ENCODE measurements around the gene EPN1. TPM values are rescaled to one million over a fixed set of nuclear protein-coding genes. Genes with fewer than 3 reads are reported as not detected.

Gene EPN1
- total RNA-seq, 1 donor from 2014 or later, result 151 TPM

- DNase-seq (ENCODE audit: low read depth), result no peak
- TF ChIP-seq CTCF (conservative IDR thresholded peaks at IDR 0.05; ENCODE audit: low read depth, low read length), result no peak
- no peak overlapping the region for H3K4me3 ChIP-seq (ENCODE audit: low read depth, low read length)
Observed at GRCh38 chr19:55678121-55678671, 3.2 kb downstream of the EPN1 start.

DNA sequence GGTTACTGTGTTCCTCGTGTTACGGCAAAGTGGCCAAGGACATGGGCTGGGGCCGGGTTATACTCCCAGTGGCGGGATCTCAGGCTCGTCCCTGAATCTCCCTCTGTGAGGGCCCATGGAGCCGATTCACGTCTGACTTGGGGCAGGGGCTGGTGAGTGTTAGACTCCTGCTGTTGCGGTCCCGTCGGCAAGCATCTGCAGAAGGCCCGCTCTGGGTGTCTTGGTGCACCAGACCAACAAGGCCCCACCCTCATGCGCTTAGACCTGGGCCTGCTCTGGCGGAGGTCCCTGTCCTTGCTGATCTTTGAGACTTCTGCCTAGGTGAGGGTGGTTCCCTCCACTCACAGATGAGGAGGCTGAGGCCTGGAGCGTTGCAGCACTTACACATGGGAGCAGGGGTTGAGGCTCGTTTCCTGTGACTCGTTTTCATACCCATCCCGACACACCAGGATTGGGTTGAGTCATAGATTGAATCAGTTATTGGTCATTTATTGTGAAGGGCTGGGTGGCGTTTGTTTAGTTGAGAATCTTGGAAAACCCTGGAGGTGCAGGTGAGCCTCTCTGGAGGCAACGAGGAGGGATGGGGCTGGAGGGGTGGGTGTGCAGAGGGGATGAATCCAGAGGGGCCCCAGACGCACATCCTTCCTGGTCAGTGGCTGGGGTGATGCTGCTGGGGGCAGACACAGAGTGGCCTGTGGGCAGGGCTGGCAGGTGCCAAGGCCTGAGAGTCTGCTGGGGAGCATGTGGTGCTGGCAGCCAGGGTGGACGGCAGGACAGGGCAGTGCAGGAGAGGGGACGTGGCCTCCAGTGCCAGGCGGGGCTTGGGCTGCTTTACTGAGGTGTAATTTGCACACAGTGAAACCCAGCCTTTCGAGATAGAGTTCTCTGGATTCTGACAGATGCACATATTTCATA lies 4.6 kb downstream of the EPN1 start:
- no peak overlapping the region for H3K4me3 ChIP-seq (ENCODE audit: low read depth, low read length)
- no peak for TF ChIP-seq CTCF (conservative IDR thresholded peaks at IDR 0.05; ENCODE audit: low read depth, low read length)
- DNase-seq (ENCODE audit: low read depth), result peak; percentile 37

DNA sequence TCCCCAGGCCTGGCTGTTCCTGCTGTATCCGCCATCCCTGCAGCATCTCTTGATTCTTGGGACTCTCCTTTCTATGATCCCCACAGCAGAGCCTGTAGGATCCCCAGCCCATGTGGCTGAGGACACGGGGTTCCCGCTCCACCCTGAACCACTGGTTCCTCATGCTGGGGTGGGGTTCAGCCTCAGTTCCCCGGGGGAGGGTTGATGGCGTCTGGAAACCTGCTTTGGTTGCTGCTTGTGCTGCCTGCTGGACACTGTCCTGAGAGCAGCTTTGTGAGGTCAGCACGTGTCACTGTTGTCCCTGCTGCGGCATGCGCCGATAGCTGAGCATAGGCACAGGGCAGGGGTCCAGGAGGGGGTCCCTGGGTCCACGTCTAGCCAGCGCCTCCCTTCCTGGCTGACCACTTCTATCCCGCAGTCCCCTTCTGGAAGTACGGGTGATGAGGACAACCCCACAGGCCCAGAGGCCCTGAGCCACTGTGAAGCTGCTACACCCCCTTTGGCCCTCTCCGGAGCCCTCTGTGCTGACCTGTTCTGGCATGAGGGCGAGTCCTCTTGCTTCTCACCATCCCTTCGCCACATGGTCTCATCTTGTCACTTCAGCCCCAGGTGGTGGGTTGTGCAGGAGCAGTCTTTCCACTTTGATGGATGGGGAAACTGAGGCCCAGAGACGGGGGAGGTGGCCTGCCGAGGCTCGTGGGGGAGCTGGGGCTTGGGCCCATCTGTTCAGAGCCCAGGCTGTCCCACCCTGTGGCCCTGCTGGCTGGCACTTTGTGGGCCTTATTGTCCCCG lies 5.5 kb downstream of the EPN1 start:
- DNase-seq (ENCODE audit: low read depth), result no peak
- TF ChIP-seq CTCF (conservative IDR thresholded peaks at IDR 0.05; ENCODE audit: low read depth, low read length), result no peak

DNA sequence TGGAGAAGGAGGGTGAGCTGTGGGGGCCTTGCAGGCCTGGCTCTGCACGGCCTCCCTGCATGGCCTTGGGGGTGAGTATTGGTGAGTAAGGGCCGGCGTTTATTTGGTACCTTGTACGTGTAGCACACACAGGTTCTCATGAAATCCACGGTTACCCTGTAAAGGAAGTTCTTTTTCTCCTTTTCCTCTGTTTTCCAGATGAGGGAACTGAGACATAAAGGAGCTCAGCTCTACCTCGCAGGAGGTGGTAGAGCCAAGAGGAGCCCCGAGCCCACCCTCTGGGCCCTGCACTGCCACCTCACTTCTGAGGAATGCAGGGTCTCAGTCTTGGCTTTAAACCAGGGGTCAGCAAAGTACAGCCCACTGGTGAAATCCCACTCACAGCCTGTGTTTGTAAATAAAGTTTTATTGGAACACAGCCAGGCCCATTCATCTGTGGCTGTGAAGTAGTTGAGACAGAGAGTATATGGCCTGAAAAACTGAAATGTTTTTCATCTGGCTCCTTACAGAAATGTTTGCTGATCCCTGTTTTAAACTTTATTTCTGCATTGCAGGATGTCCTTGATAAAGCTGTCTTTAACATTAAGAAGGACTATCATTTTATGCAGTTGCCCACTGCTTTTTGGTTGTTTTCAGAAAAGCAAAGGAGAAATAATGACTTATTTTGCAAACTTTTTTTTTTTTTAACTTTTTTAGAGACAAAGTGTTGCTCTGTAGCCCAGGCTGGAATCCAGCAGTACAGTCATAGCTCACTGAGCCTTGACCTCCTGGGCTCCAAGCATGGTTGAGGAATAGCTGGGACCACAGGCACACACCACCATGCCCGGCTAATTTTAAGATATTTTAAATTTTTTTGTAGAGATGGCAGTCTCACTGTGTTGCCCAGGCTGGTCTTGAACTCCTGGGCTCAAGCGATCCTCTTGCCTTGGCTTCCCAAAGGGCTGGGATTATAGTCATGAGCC lies 6.4 kb downstream of the EPN1 start:
- no peak overlapping the region for H3K4me3 ChIP-seq (ENCODE audit: low read depth, low read length)
- peak; percentile 32 for DNase-seq (ENCODE audit: low read depth)
- no peak for TF ChIP-seq CTCF (conservative IDR thresholded peaks at IDR 0.05; ENCODE audit: low read depth, low read length)

More for the DNA sequence above, 5.5 kb downstream of the EPN1 start:
- no peak overlapping the region for H3K4me3 ChIP-seq (ENCODE audit: low read depth, low read length)

DNA sequence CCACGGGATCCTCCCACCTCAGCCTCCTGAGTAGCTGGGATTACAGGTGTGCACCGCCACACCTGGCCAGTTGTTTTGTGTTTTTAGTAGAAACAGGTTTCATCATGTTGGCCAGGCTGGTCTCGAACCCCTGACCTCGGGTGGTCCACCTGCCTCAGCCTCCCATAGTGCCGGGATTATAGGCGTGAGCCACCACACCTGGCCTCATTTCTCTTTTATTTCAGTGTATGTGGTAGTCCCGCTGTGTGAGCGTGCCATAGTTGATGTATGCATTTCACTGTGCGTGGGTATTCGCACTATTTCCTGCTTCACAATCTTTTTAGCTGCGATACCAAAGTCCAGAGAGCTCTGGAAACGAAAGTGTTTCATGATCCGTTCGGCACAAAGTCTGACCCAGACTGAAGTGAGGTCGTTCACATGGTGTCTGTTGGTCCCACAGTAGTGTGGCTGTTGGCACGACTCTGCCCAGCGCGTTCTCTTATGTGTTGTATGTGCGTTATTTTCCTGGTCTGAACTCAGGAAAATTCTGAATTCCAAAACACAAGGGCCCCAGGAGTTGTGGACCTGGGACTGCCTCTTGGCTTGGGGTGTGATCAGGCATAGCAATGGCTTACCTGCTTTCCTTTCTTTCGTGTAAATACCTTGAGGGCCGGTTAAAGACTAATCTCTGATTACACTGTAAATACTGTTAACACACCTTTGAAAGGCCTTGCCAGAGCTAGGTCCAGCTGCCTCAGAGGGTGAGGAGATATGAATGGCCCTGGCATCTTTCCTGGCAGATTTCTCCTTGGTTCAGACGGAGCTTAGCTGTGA lies 8.6 kb downstream of the EPN1 start:
- DNase-seq (ENCODE audit: low read depth), result no peak
- TF ChIP-seq CTCF (conservative IDR thresholded peaks at IDR 0.05; ENCODE audit: low read depth, low read length), result no peak
- no peak overlapping the region for H3K4me3 ChIP-seq (ENCODE audit: low read depth, low read length)

Data from epithelial cell of proximal tubule (primary cell).